Measurements from ENCODE around the gene AP1B1. TPM values are rescaled to one million over a fixed set of nuclear protein-coding genes. Genes with fewer than 3 reads are reported as not detected.

The AP1B1 gene
- total and polyA plus RNA-seq, 2 of the 8 experiments (the other 6 are each of a cell fraction or from before 2014, with no cell fraction given), result 64.2 to 86.8 TPM

- Histone ChIP-seq H2AK5ac (ENCODE audit: low read depth, low read length) (no peak overlapping the region), H3K9me3 (ENCODE audit: insufficient read depth in 2 of 2, low read depth in 1 of 2, low read length in 1 of 2) (no peaks in the 10 kb centered on the region), H3K4me1 (replicated peaks in 1 of 4; ENCODE audit: control insufficient read depth in 3 of 4, insufficient read depth in 4 of 4, low read length in 3 of 4) (no peaks in the 10 kb centered on the region), H3K27ac (ENCODE audit: low read depth, low read length) (no peak overlapping the region), H3K4me3 (ENCODE audit: extremely low read depth in 1 of 4, insufficient read depth in 2 of 4, low read depth in 3 of 4, low read length in 4 of 4) (no peak overlapping the region), H2BK12ac (ENCODE audit: low read depth, low read length) (no peak overlapping the region), H2BK20ac (ENCODE audit: low read length) (no peak overlapping the region), H3K56ac (replicated peaks; ENCODE audit: insufficient read length, low read depth, low read length) (no peak overlapping the region), H4K8ac (ENCODE audit: extremely low read depth, insufficient read depth, low read length) (no peak overlapping the region), H3K36me3 (ENCODE audit: control insufficient read depth in 2 of 4, insufficient read depth in 4 of 4, low read length in 3 of 4) (peaks cover 8 to 39% (median 20%) of the 10 kb centered on the region in 4 experiments), H3K14ac (ENCODE audit: insufficient read length) (no peak overlapping the region), H3K18ac (ENCODE audit: extremely low read depth, low read length) (no peak overlapping the region), H4K91ac (replicated peaks; ENCODE audit: insufficient read length, low read length) (no peak overlapping the region), H3K79me1 (ENCODE audit: low read depth, low read length) (no peaks in the 10 kb centered on the region), H2BK5ac (ENCODE audit: low read depth, low read length) (no peak overlapping the region; the same call in 1 of the 2 replicates), H3K23me2 (ENCODE audit: low read depth, low read length) (no peaks in the 10 kb centered on the region), H2BK120ac (replicated peaks; ENCODE audit: low read depth, low read length) (no peak overlapping the region), H4K20me1 (replicated peaks in 1 of 2; ENCODE audit: control insufficient read depth in 1 of 2, insufficient read depth in 2 of 2, low read length in 2 of 2) (peaks cover 1 to 13% of the 10 kb centered on the region in 2 experiments), H2BK15ac (ENCODE audit: low read length) (no peak overlapping the region), H2AFZ (ENCODE audit: low read length) (no peak overlapping the region), H3K27me3 (replicated peaks in 1 of 4; ENCODE audit: control insufficient read depth in 3 of 4, extremely low read depth in 1 of 4, insufficient read depth in 3 of 4, low read length in 3 of 4) (no peaks in the 10 kb centered on the region), H3K4me2 (ENCODE audit: insufficient read depth in 1 of 2, low read depth in 2 of 2, low read length in 2 of 2) (no peak overlapping the region), H3K23ac (ENCODE audit: insufficient read length) (no peak overlapping the region), H3K4ac (replicated peaks; ENCODE audit: insufficient read length, low read depth, low read length) (no peak overlapping the region), H3K9ac (replicated peaks in 1 of 4; ENCODE audit: extremely low read depth in 1 of 4, low read depth in 3 of 4, low read length in 3 of 4) (no peak overlapping the region), H3K79me2 (ENCODE audit: control insufficient read depth in 1 of 2, insufficient read depth in 2 of 2, low read length in 2 of 2) (no peaks in the 10 kb centered on the region), H4K5ac (ENCODE audit: insufficient read length, low read depth, low read length) (no peak overlapping the region)
- FAIRE-seq, result no peak
- WGBS, 2 experiments (ENCODE audit: extremely low coverage in 1 of 2, insufficient coverage in 1 of 2, insufficient read length in 1 of 2, insufficient replicate concordance in 2 of 2, low coverage in 1 of 2, low lambda C conversion rate in 2 of 2, missing lambda C conversion rate in 1 of 2), result 94% methylated on average over 6 of the region's 6 CpGs; no CpG with 5 or more reads in 1 of the 2 experiments
- no peak for DNase-seq (ENCODE audit: low read depth in 1 of 2, low spot score in 2 of 2)
- CTCF ChIA-PET (ENCODE audit: partially characterized antibody), result interaction anchor here (1.0 kb wide), 1 partner anchor 25 kb away, joined by 3 read pairs; no protein-coding TSS in a partner anchor
- TF ChIP-seq EZH2 (IDR thresholded peaks at IDR 0.05; ENCODE audit: low read depth, low read length, severe bottlenecking) (no peak), TEAD4 (IDR thresholded peaks at IDR 0.05; ENCODE audit: low read depth, low read length) (no peak), CTCF (IDR thresholded peaks at IDR 0.05; ENCODE audit: control extremely low read depth in 1 of 3, insufficient read depth in 1 of 3, low read depth in 1 of 3, low read length in 3 of 3) (no peak), POLR2AphosphoS5 (IDR thresholded peaks at IDR 0.05; ENCODE audit: low read depth, low read length) (no peak)
- POLR2A ChIA-PET (ENCODE audit: partially characterized antibody), result no interaction called here
These were observed 50.0 kb downstream of the AP1B1 start for GRCh38 chr22:29338398-29338797.

Measured in H1 (cell line).